ENCODE results near the gene SCGB1A1.

Gene SCGB1A1

DNA sequence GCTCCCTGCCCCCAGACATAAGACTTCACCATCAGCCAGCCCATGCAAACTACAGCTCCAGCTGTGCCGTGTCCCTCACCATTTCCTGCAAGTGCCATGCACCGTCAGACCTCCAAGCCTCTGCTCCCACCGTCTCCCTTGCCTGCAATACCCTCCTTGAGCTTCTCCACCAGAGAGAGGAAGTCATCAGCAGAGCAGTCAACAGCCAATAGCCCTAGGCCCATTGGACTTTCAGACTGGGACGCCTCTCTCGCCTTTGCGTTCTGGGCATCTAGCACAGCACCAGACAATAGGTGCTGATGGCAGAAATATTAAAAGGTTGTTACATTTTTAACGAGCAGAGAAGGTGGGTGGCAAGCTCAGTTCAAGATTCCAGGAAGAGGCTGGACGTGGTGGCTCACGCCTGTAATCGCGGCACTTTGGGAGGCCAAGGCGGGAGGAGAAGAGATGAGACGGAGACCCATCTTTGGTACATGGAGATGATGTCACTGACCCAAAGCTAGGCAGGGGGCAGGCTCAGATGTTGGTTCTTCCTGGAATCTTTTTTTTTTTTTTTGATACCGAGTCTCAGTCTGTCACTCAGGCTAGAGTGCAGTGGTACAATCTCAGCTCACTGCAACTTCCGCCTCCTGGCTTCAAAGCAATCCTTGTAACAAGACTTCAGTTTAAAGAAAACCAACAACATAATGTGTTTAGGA is 31.9 kb downstream of the SCGB1A1 start:
- DNase-seq: no peak

DNA sequence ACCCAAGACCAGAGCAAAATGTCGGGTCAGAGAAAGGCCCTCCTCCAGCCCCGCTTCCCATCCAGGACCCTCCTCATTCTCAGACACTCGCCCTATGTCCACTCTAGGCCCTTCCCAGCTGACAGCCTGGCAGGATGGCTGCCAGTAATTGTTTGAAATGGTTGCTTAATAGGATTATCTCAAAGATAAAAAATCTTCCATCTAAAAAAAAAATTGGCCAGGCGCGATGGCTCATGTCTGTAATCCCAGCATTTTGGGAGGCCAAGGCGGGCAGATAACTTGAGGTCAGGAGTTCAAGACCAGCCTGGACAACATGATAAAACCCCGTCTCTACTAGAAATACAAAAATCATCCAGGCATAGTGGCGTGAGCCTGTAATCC is 32.4 kb downstream of the SCGB1A1 start:
- no peak for DNase-seq

DNA sequence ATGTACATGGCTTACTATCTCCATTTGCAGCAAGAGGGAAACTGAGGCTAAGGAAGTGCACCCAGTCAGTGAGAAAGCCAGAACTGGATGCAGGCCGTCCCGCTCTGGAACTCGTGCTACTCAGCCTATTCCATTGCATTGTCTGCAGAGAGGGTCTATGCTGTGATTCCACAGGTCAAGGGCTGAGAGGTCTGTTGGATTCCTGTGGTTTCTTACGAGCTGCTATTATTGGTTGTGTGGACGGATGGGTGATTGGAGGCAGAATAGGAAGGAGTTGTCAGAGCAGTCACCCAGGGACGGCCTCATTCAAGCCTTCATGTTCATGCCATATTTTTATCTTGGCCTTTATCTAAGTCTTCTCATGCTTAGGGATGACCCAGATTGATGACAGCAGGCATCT is 33.4 kb downstream of the SCGB1A1 start:
- no peak for DNase-seq

DNA sequence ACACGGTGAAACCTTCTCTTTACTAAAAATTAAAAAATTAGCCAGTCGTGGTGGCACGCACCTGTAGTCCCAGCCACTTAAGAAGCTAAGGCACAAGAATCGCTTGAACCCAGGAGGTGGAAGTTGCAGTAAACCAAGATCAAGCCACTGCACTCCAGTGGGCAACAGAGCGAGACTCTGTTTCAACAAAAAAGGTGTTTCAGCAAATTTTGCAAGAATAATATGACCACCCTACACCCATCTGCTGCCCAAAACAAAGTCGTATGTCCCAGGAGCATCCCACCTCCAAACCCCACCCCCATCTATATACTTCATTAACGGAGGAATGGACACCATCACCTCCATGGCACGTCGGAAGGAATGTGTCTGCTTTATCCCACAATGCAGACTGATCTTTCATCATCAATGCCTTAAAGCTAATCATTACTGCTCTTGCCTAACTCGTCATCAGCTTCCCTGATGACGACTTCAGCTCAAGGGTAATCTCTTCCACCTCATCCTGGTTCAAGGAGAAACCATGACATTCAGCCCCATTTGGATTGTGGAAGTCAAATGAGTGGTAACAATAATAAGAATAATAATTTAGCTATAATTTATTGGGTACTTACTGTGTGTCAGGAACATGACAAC is 34.1 kb downstream of the SCGB1A1 start:
- DNase-seq: no peak

DNA sequence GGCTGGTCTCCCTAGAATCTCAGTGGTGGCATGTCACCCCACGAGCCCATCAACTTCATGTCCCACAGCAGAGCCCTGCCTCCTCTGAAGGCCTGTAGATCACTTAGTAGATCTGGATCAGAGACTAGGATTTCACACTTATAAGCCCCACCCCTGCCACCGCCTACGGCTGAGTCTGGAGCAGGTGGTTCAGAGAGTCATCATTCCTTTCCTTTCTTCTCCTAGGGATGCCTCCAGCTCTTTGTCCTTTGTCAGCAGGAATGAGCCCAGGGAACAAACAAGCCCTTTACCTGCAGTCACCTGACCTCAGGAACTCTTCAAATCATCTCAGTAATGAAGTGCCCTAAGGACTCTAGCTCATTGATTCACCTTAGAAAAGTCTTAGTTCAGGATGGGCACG is 37.8 kb downstream of the SCGB1A1 start:
- no peak for DNase-seq

DNA sequence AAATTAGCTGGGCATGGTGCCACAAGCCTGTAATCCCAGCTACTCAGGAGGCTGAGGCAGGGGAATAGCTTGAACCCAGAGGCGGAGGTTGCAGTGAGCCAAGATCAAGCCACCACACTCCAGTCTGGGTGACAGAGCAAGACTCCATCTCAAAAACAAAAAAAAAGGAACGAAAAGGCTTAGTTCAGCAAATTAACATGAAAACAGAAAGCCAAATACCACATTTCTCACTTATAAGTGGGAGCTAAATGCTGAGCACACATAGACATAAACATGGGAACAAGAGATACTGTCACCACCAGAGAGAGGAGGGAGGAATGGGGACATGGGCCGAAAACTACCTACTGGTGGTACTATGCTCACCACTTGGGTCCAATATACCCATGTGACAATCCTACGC is 38.6 kb downstream of the SCGB1A1 start:
- DNase-seq: no peak

DNA sequence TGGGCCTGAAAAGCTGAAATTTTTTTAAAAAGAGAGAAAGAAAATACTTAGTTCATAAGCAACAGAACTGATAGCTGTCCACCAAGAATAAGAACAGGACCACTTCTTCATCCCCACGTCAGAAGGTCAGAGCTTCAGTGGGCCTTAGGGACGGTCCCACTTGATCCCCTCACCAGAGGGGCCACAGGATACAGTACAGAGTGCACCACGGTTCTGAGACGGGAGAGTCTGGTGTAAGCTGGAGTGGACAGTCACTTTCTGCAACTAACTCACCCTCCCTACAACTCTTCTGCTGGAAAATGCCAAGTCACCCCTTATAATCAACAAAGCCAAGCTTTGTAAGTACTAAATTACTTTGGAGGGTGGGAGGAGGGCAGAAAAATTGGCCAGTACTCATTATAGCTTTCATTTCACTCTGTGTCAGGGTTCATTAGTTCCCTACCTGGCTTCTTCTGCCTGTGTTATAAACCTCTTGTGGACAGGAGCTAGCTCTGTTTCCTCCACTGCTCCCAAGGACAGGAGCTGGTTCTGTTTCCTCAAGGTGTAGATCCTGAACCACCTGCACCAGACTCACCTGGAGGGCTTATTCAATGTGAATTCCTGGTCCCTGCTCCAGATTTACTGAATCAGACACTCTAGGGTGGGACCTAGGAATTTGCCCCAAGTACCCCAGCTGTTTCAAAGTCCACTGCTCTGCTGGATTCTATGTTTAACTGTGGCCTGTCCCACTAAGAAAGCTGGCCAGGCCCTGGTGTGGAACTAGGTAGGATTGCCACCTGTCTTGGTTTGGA is 39.6 kb downstream of the SCGB1A1 start:
- DNase-seq: no peak

DNA sequence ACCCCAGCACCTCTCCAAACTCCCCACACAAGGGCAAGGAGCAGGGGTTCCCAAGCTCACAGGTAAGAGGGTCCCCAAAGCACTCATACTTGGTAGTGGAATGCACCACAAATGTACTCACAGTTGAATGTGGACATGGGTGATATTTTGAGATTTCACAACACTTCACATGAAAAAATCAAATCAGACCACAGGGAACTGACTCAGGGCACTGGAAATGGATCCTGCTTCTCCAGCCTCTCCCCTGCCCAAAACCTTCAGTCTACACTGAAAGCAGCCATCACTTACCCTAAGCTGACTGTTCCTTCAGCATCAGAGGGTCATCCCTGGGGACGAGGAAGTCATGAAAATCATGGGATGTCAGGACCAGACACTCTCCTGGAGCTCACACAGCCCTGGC is 40.2 kb downstream of the SCGB1A1 start:
- no peak for DNase-seq

DNA sequence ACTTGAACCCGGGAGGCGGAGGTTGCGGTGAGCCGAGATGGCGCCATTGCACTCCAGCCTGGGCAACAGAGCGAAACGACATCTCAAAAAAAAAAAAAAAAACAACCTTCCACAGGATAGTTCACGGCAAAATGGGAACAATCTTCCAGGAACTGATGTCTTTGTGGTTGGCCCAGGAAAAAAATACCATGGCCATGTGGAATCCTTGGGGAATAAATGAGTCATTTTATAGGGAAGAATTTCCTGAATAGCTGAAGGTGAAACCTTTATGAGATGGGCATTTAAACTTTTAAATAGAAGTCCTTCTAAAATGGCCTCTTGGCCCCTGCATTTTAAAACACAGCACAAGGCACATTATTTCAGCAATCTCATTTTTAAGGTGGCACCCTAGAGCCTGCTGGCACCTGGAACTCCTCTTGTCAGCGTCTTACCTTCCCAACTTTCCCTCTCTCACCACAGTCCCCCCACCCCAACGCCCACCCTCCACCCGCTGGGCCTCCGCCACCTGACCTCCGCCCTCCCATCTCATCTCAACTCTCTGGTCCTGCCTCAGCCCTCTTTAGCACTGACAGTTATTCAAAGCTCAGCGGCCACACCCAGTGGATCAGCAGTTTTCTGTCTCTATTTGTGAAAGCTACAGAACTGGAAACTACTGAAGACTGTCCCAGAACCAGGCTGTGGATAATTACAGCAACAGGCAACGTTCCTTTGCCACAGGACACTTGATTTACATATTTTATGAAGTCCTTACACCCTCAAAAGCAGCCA is 43.1 kb downstream of the SCGB1A1 start:
- DNase-seq: peak; percentile 84

DNA sequence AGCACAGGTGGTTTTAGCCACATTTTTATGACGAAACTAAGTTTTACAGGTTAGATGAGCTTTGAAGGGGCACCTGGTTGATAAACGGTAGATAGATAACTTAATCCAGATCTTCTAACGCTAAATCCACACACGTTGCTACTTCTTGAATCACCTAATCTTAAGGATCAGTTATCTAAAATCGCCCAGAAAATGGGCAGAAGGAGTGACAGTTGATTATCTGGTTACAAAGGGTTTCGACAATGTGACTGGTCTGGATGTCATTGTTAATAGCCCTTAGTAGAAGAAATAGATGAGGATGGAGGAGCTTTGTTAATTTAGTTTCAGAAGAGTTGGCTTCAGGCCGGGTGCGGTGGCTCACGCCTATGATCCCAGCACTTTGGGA is 43.7 kb downstream of the SCGB1A1 start:
- no peak for DNase-seq

DNA sequence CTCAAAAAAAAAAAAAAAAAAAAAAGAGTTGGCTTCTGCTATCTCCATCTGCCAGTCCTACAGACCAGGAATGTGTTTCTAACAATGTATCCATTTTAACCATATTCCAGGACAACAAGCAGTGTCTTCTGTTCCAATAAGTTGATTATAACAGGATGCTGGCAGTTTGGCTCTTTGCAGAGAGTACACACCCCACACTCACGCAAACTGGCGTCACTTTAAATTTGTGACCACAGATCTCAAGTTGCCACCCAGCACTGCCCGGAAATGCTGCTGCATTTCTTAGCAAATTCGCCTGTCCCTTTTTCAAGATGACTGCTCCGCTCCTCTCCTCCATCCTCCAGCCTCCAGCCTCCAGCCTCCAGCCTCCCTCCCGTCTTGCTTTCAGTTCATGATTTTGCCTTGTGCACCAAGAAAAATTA is 44.3 kb downstream of the SCGB1A1 start:
- no peak for DNase-seq

DNA sequence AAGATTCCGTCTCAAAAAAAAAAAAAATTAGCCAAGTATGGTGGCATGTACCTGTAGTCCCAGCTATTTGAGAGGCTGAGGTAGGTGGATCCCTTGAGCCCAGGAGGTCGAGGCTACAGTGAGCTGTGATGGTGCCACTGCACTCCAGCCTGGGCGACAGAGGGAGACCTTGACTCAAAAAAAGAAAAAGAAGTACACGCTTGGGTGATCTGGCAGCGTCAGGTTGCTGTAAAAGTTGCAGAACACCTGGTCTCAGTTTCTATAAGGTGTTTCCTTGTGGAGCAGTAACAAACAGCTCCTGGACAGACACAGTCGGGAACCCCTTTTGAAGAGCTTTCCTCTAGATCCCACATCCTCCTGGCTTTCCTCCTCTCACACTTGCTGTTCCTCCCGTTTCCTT is 45.8 kb downstream of the SCGB1A1 start:
- DNase-seq: no peak

DNA sequence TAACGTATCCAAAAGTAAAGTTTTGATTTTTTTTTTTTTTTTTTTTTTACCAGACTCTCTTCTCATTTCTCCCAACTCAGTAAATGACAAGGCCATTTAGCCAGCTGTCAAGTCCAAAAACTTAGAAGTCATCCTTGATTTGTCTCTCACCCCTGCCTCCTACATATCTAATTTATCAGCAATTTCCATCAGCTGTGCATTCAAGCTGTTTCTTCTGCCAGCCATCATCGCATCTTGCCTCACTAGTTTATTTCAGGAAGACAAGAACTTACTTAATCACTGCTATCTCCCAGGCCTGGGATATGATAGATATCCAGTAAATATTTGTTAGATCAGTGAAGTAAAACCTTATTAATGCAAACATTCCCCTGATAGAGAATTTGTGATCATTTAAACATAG is 47.6 kb downstream of the SCGB1A1 start:
- no peak for DNase-seq

DNA sequence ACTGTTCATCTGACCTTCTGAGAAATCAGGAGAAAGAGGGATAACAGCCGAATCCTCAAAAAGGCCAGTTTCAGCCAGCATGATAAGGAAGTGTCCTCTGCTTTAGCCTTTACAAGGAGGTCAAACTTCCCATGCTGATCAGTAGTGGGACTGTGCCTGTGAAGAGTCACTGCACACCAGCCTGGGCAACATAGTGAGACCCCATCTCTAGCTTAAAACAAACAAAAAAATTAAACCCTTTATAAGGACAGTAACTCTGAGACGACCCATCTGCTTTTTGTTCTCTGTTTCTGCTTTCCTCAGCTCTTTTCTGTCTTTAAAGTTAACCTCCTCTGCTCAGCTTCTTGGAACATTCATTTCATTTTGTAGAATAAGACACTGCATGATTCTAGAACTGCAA is 49.7 kb downstream of the SCGB1A1 start:
- DNase-seq: no peak

DNA sequence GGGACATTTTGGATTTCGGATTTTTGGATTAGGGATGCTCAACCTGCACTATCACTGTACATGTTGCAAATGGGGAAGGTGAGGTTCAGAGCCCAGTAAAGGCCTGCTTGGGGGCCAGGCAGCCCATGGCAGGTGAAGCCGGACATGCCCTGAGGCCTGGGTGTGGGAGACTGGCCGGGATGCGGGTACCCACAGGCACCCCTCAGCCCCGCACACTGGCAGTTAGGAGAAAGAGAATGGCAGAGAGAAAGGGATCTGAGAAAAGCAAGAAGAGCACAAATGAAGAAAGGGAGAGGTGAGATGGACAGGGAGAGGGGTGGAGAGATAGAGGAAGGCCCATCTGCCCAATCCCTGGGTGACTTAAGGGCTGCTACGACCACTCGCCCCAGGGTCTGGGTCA is 52.8 kb downstream of the SCGB1A1 start:
- no peak for DNase-seq

DNA sequence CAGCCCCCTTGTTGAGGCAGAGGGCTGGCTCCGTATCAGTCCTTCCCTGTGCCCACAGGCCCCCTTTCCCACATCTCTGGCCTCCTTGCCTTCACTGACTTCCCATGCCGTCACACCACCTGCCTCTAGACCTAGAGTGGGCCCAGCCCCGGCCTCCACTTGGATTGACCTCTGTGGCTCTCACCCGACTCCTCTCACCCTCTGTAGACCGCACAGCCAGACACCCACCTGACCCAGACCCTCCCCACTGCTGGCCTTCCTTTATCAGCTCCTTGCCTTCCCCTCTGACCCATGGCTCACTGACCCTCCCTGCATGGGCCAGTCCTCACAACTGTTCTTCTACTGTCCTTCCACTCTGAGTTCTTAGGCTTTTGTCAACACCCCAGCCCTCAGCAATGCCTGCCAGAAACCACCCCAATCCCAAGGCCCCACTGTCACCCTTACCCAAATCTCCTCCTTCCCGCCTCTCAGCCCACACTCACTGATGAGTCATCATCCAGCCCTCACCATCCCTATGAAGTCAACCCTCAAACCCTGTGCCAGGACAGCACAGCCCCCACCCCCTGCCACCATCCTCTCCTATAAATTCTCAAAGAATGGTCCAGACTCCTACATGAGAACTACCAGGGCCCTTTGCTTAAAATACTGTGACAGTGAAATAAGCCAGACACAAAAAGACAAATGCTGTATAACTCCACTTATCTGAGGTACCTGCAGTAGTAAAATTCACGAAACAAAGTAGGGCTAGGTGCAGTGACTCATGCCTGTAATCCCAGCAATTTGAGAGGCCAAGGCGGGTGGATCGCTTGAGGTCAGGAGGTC is 53.4 kb downstream of the SCGB1A1 start:
- peak; percentile 61 for DNase-seq
